ENCODE data around the gene FOXP3.

DNA sequence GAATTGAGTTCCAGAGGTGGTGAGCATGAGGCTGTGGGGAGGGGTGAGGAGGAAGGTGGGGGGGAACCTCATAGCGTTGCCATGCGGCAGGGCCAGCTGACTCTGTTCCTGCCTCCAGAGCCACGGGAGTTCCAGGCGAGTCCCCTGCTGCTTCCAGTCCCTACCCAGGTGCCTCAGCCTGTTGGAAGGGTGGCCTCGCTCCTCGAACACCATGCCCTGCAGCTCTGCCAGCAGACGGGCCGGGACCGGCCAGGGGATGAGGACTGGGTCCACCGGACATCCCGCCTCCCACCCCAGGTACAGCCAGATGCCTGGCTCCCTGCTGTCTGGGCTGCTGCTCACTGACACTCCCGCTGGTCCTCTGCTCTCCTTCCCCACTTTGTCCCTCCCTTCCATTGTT lies 21.3 kb downstream of the FOXP3 start:
- TF ChIP-seq, protein P1, sequence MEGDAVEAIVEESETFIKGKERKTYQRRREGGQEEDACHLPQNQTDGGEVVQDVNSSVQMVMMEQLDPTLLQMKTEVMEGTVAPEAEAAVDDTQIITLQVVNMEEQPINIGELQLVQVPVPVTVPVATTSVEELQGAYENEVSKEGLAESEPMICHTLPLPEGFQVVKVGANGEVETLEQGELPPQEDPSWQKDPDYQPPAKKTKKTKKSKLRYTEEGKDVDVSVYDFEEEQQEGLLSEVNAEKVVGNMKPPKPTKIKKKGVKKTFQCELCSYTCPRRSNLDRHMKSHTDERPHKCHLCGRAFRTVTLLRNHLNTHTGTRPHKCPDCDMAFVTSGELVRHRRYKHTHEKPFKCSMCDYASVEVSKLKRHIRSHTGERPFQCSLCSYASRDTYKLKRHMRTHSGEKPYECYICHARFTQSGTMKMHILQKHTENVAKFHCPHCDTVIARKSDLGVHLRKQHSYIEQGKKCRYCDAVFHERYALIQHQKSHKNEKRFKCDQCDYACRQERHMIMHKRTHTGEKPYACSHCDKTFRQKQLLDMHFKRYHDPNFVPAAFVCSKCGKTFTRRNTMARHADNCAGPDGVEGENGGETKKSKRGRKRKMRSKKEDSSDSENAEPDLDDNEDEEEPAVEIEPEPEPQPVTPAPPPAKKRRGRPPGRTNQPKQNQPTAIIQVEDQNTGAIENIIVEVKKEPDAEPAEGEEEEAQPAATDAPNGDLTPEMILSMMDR (IDR thresholded peaks at IDR 0.05), result no peak
- no peak for TF ChIP-seq POLR2A (IDR thresholded peaks at IDR 0.05)
